GM12875 (cell line): ENCODE data around the gene DST.

ENCODE experiments used
- H3K4me3 ChIP-seq: one replicate; pipeline ENCODE4 v1.5.1; 2011; ENCODE audit warnings: low read depth, low read length, control low read depth
- TF ChIP-seq, protein P1 (sequence below): IDR thresholded peaks from 2 replicates; pipeline ENCODE4 v1.5.1; 2011; ENCODE audit warnings: low read depth, mild to moderate bottlenecking, control low read depth, inconsistent platforms, low read length, moderate library complexity, borderline replicate concordance; ENCODE audit not compliant: insufficient read depth

The DST gene

DNA sequence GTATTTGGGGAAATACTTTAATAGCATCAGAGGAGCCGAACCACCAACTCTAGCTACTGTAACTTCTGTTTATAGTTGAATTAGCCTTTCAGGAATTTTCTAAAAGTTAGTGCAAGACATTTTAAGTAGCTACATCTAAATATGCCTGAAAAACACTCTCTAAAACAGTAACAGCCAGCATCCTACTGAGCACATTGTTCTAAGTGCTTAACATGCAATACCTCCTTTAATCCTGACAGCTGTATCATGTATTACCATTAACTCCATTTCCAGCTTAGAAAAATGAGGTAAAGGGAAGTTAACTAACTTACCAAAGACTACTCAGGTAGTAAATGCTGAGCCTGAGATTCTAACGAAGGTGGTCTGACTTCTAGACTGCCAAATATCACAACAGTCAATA, 120.7 kb downstream of the DST start:
- TF ChIP-seq, protein P1, sequence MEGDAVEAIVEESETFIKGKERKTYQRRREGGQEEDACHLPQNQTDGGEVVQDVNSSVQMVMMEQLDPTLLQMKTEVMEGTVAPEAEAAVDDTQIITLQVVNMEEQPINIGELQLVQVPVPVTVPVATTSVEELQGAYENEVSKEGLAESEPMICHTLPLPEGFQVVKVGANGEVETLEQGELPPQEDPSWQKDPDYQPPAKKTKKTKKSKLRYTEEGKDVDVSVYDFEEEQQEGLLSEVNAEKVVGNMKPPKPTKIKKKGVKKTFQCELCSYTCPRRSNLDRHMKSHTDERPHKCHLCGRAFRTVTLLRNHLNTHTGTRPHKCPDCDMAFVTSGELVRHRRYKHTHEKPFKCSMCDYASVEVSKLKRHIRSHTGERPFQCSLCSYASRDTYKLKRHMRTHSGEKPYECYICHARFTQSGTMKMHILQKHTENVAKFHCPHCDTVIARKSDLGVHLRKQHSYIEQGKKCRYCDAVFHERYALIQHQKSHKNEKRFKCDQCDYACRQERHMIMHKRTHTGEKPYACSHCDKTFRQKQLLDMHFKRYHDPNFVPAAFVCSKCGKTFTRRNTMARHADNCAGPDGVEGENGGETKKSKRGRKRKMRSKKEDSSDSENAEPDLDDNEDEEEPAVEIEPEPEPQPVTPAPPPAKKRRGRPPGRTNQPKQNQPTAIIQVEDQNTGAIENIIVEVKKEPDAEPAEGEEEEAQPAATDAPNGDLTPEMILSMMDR = no peak
- H3K4me3 ChIP-seq = no peak overlapping the region

DNA sequence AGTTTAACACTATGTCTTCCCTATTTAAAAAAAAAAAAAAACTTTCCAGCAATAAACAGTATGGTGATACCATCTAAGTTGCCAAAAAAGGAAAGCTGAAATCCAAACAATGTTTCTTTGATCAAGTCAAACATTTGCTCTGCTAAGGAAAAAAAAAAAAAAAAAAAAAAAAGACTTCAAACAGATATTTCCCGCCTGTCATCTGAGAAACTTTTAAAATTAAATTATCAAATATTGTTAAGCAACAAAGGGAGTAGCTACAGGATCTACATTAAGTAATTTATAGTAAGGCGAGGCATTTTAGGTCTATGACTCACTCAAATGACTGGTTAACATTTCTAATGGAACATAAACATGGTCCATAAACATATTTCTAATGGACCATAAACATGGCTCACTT, 121.2 kb downstream of the DST start:
- H3K4me3 ChIP-seq = no peak overlapping the region
- TF ChIP-seq, protein P1 = no peak

DNA sequence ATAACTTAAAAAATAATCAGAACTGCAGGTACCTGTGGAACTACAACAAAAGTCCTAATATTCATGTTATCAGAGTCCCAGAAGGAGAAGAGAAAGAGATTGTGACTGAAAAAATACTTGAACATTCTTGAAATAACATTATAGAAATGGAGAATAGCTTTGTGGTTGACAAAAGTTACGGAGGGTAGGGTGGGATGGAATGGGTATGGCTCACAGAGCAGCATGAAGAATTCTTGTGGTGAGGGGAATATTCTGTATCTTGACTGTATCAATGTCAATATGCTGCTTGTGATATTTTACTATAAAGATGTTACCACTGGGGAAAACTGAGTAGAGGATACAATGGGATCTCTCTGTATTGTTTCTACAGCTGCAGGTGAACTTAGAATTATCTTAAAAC, 122.5 kb downstream of the DST start:
- TF ChIP-seq, protein P1 = no peak

DNA sequence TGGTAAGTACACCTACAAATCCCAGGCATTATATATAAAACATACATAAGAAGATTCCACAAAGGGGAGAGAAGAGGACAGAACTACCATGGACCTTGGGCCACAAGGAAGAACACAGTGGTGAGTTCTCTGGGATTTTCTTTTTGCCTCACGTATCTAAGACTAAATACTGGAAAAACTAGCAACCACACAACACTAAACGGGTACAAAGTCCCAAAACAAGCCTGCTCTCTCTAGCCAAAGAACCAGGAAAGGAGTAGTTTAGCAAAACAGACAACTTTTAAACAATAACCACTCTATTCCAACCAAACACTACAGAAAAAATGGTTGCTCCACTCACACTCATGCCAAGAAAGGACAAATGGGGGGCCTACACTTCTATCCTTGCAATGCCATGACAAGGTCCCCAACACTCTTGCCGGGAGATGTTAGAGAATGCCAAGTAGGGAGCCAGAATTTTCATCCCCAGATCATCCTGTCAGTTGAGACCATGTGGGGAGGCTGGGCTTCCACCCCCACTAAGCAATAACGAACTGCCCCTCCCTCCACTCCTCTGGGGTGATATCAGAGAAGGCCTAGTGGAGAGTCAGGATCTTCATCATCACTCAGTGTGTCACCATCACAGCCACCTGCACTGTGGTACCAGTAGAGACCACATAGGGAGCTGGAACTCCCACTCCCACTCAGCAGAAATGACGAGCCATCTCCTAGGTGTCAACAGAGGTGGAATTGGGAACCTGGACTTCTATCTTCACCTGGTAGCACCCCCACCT, 123.5 kb downstream of the DST start:
- TF ChIP-seq, protein P1 = no peak
- no peak overlapping the region for H3K4me3 ChIP-seq

More for the DNA sequence above, 122.5 kb downstream of the DST start:
- no peak overlapping the region for H3K4me3 ChIP-seq

DNA sequence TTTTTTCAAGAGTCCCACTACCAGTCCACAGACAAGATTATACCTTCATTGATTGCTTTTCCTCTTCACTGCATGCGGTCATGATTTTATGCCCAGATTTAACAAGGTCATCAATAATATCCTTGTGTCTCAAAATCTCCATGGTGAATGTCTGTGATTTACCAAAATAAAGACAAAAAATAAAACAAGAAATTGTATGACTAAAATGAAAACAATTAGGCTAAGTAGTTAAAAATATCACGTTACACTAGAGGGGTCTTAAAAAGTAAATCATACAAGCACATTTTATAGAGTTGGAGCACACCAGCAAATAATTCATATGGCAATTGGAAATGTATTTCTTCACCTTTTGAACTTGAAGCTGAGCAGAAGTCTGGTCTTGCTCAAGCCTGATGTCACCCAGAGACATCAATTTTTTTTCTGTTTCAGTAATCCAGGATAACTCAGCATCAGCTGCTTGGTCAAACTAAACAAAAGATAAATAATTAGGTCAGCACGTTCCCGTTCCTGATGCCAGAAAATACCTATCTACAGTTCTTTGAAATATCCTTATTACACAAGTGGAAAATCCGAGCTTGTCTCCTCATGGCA, 125.4 kb downstream of the DST start:
- TF ChIP-seq, protein P1 = no peak
- H3K4me3 ChIP-seq = no peak overlapping the region

DNA sequence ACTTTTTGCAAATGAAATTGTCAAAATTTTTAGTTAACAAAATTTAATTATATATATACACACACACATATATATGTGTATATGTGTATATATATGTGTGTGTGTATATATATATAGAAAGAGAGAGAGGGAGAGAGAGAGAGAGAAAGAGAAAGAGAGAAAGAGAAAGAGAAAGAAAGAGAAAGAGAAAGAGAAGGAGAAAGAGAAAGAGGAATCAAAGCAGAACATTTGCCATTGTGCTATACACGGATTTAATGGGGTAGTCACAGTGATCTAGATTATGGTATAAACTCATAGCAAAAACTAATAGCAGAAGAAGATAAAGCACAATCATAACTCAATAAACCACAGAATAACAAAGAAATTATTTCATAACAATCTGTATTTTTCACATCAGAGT, 126.7 kb downstream of the DST start:
- H3K4me3 ChIP-seq = no peak overlapping the region
- TF ChIP-seq, protein P1 = no peak

DNA sequence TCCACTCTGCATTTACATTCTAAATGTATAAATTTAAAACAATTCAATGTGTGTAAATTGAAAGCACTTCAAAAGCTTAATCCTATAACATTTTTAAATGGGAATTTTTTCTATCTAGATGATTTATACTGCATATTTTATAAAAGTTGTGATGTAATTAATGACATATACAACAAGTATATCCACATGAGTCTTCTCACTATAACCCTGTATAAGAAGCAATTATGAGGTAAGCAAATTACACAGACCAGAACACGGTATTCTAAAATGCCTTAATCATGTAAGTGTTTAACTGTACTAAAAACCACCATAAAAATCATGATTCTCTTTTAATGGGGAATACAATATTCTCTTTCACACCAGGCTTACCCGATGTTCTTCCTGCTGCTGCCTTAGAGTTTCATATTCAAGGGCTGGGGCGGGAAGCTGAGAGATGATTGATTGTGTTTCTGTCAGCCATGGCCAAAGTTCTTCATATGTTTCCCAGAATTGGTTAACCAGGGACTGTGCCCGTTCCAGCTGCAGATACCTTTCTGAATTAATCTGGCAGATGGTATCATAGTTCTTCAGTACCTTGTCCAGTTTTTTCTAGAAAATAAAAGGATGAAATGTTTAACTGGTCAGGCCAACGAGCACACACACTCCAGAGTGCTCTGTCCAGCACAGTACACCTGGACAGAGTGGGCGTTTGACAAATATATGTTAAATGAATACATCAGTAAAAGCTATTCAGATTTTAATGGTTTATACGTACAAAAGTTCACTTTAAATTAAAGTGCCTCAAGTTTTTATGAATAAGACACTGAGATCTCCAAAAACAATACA, 127.4 kb downstream of the DST start:
- TF ChIP-seq, protein P1 = no peak
- H3K4me3 ChIP-seq = no peak overlapping the region
